ENCODE data around the gene PPP1R13B.
A peak's percentile ranks its signal among the peaks of the same experiment; 100 is the strongest.

The PPP1R13B gene

GRCh38 chr14:103820382-103820781, 27.0 kb downstream of the PPP1R13B start:
- no peak for DNase-seq (ENCODE audit: low read depth in 2 of 2)
- H3K4me3 ChIP-seq (replicated peaks in 1 of 2; ENCODE audit: low read depth in 2 of 2, low read length in 2 of 2), result no peak overlapping the region
- TF ChIP-seq CTCF (IDR thresholded peaks at IDR 0.05; ENCODE audit: low read depth, low read length), result no peak

- DNase-seq (ENCODE audit: low read depth in 2 of 2), result peak; percentile 36 to 58
- no peak for TF ChIP-seq CTCF (IDR thresholded peaks at IDR 0.05; ENCODE audit: low read depth, low read length)
- H3K4me3 ChIP-seq (replicated peaks in 1 of 2; ENCODE audit: low read depth in 2 of 2, low read length in 2 of 2), result no peak overlapping the region
Observed at GRCh38 chr14:103819503-103820307, 27.7 kb downstream of the PPP1R13B start.

GRCh38 chr14:103818870-103819269, 28.5 kb downstream of the PPP1R13B start:
- no peak for DNase-seq (ENCODE audit: low read depth in 2 of 2)
- no peak for TF ChIP-seq CTCF (IDR thresholded peaks at IDR 0.05; ENCODE audit: low read depth, low read length)

GRCh38 chr14:103818422-103818821, 29.0 kb downstream of the PPP1R13B start:
- no peak for DNase-seq (ENCODE audit: low read depth in 2 of 2)
- H3K4me3 ChIP-seq (replicated peaks in 1 of 2; ENCODE audit: low read depth in 2 of 2, low read length in 2 of 2), result no peak overlapping the region
- no peak for TF ChIP-seq CTCF (IDR thresholded peaks at IDR 0.05; ENCODE audit: low read depth, low read length)

More at GRCh38 chr14:103818870-103819269, 28.5 kb downstream of the PPP1R13B start:
- H3K4me3 ChIP-seq (replicated peaks in 1 of 2; ENCODE audit: low read depth in 2 of 2, low read length in 2 of 2), result no peak overlapping the region

GRCh38 chr14:103817595-103817994, 29.8 kb downstream of the PPP1R13B start:
- TF ChIP-seq CTCF (IDR thresholded peaks at IDR 0.05; ENCODE audit: low read depth, low read length), result no peak
- DNase-seq (ENCODE audit: low read depth in 2 of 2), result no peak
- H3K4me3 ChIP-seq (replicated peaks in 1 of 2; ENCODE audit: low read depth in 2 of 2, low read length in 2 of 2), result no peak overlapping the region

GRCh38 chr14:103816991-103817390, 30.4 kb downstream of the PPP1R13B start:
- no peak for DNase-seq (ENCODE audit: low read depth in 2 of 2)
- no peak overlapping the region for H3K4me3 ChIP-seq (replicated peaks in 1 of 2; ENCODE audit: low read depth in 2 of 2, low read length in 2 of 2)
- TF ChIP-seq CTCF (IDR thresholded peaks at IDR 0.05; ENCODE audit: low read depth, low read length), result no peak
